HepG2 (cell line): ENCODE data around the gene METAP1D. TPM values are rescaled to one million over a fixed set of nuclear protein-coding genes. Genes with fewer than 3 reads are reported as not detected.

ENCODE experiments used
- ATAC-seq: fragments of 200-7000 bp; cut with Tn5 transposase; 3 replicates; pipeline ENCODE4 v1.9.1; 2020; ENCODE audit warnings: mild to moderate bottlenecking, moderate library complexity
- BruUV-seq: library from RNA; stranded (reverse); fragments of 400-500 nt; replicated peaks from 2 replicates; lab custom pipeline; 2021; lab: Mats Ljungman, UMichigan
- CTCF ChIA-PET: fragments of 300-600 bp; formaldehyde crosslinking; extraction: SDS; loops from one replicate; lab custom pipeline; 2021; ENCODE audit warnings: low total read pairs, inconsistent platforms, low intra/inter-chr PET ratio; lab: Yijun Ruan, JAX
- POLR2A ChIA-PET: fragments of 350-600 bp; sonication (Branson Sonifier 250); formaldehyde crosslinking; loops from one replicate; lab custom pipeline; 2020; ENCODE audit warnings: antibody characterized with exemption, inconsistent platforms; lab: Yijun Ruan, JAX
- DNase-seq: peaks from one replicate; pipeline ENCODE4 v3.0.0-alpha.2; 2015; ENCODE audit warnings: low spot score
- FAIRE-seq: peaks from 3 replicates; lab custom pipeline; 2011; peaks lifted over from hg19 to GRCh38; lab: Jason Lieb, UNC
- H2AFZ ChIP-seq: one replicate; pipeline ENCODE4 v1.6.1; 2011; ENCODE audit warnings: low read length, inconsistent platforms
- H3K27ac ChIP-seq: fragments of 300-600 bp; 3 replicates; pipeline ENCODE4 v1.8.0; 2011; ENCODE audit warnings: mixed run types, mild to moderate bottlenecking, mixed read lengths, low read length, inconsistent platforms; ENCODE audit not compliant: insufficient read depth; ENCODE audit errors: extremely low read length
- H3K27me3 ChIP-seq, 2 experiments: fragments of 200-600 bp in 1 of 2; 2 replicates in 1 of 2; 3 replicates in 1 of 2; pipeline versions ENCODE4 v1.6.0 to v1.8.0; 2011; ENCODE audit warnings: low read length in 2 of 2, mild to moderate bottlenecking in 2 of 2, moderate library complexity in 2 of 2, inconsistent platforms in 1 of 2; ENCODE audit not compliant: insufficient read depth in 2 of 2, control insufficient read depth in 1 of 2
- H3K36me3 ChIP-seq, 2 experiments: fragments of 200-600 bp in 1 of 2; replicated peaks in 1 of 2; 2 replicates in 1 of 2; 3 replicates in 1 of 2; pipeline versions ENCODE4 v1.5.1 to v1.8.0; 2011; ENCODE audit warnings: low read length in 2 of 2, inconsistent platforms in 1 of 2; ENCODE audit not compliant: insufficient read depth in 2 of 2, control insufficient read depth in 1 of 2
- H3K4me1 ChIP-seq: 2 replicates; pipeline ENCODE4 v1.5.1; 2012; ENCODE audit warnings: low read length, inconsistent platforms; ENCODE audit not compliant: insufficient read depth
- H3K4me2 ChIP-seq: 2 replicates; pipeline ENCODE4 v1.6.0; 2011; ENCODE audit warnings: low read depth, low read length, inconsistent platforms
- H3K4me3 ChIP-seq, 3 experiments: fragments of 200-600 bp in 1 of 3; sonication (generic), shearing (Covaris generic) in 1 of 3; replicated peaks in 1 of 3; 2 replicates each; pipeline ENCODE4 v1.5.1; 2011 to 2016; ENCODE audit warnings: low read length in 3 of 3, inconsistent platforms in 2 of 3, low read depth in 2 of 3, mild to moderate bottlenecking in 2 of 3, control low read depth in 1 of 3, mixed read lengths in 1 of 3; ENCODE audit not compliant: insufficient read depth in 1 of 3
- H3K79me2 ChIP-seq: one replicate; pipeline ENCODE4 v1.6.1; 2011; ENCODE audit warnings: low read length, inconsistent platforms; ENCODE audit not compliant: insufficient read depth
- H3K9ac ChIP-seq: 2 replicates; pipeline ENCODE4 v1.6.0; 2011; ENCODE audit warnings: mild to moderate bottlenecking, low read depth, low read length, inconsistent platforms; ENCODE audit not compliant: insufficient read depth
- H3K9me3 ChIP-seq: 2 replicates; pipeline ENCODE4 v1.5.1; 2012; ENCODE audit warnings: mild to moderate bottlenecking, low read length
- H4K20me1 ChIP-seq: 2 replicates; pipeline ENCODE4 v1.6.0; 2011; ENCODE audit warnings: inconsistent platforms, mild to moderate bottlenecking, low read length, moderate library complexity; ENCODE audit not compliant: insufficient read depth
- MIER2 ChIP-seq: IDR thresholded peaks from 2 replicates; pipeline ENCODE4 v1.6.1; 2016; ENCODE audit warnings: missing biosample characterization, missing genetic modification reagents
- PRPF4 ChIP-seq: fragments of 200-400 bp; formaldehyde crosslinking; IDR thresholded peaks from 2 replicates; pipeline ENCODE4 v1.6.1; 2016; ENCODE audit warnings: low read length, low read depth; ENCODE audit not compliant: poor library complexity, severe bottlenecking
- SETDB1 ChIP-seq: sonication (generic); formaldehyde crosslinking; IDR thresholded peaks from 2 replicates; pipeline ENCODE4 v1.5.1; 2020; ENCODE audit warnings: missing genetic modification reagents, mild to moderate bottlenecking, borderline replicate concordance
- SP4 ChIP-seq: sonication (generic); formaldehyde crosslinking; IDR thresholded peaks from 2 replicates; pipeline ENCODE4 v1.8.1; 2023; ENCODE audit warnings: mild to moderate bottlenecking, missing genetic modification reagents
- ZBTB38 ChIP-seq: sonication (generic); formaldehyde crosslinking; IDR thresholded peaks from 2 replicates; pipeline ENCODE4 v1.5.1; 2020; ENCODE audit warnings: mild to moderate bottlenecking, missing genetic modification reagents
- ZC3H4 ChIP-seq: sonication (generic); formaldehyde crosslinking; IDR thresholded peaks from 2 replicates; pipeline ENCODE4 v1.4.0; 2020; ENCODE audit warnings: missing genetic modification reagents, borderline replicate concordance
- ZEB1 ChIP-seq: IDR thresholded peaks from 2 replicates; pipeline ENCODE4 v1.6.1; 2012; ENCODE audit warnings: mild to moderate bottlenecking, low read depth, inconsistent platforms; ENCODE audit not compliant: insufficient replicate concordance
- ZNF605 ChIP-seq: sonication (generic); formaldehyde crosslinking; IDR thresholded peaks from 2 replicates; pipeline ENCODE4 v1.8.0; 2022; ENCODE audit warnings: mild to moderate bottlenecking, missing genetic modification reagents
- ZNF703 ChIP-seq: sonication (generic); formaldehyde crosslinking; IDR thresholded peaks from 2 replicates; pipeline ENCODE4 v1.5.1; 2020; ENCODE audit warnings: missing genetic modification reagents, mild to moderate bottlenecking, moderate library complexity, borderline replicate concordance
- ZNF704 ChIP-seq: sonication (generic); formaldehyde crosslinking; IDR thresholded peaks from 2 replicates; pipeline ENCODE4 v1.8.1; 2023; ENCODE audit warnings: mild to moderate bottlenecking, inconsistent platforms, moderate library complexity, missing genetic modification reagents, borderline replicate concordance
- ZNF749 ChIP-seq: sonication (generic); formaldehyde crosslinking; IDR thresholded peaks from 2 replicates; pipeline ENCODE4 v1.8.0; 2022; ENCODE audit warnings: mild to moderate bottlenecking, missing genetic modification reagents, moderate library complexity, borderline replicate concordance
- ZNF780A ChIP-seq: sonication (generic); formaldehyde crosslinking; IDR thresholded peaks from 2 replicates; pipeline ENCODE4 v1.8.0; 2022; ENCODE audit warnings: mild to moderate bottlenecking, missing genetic modification reagents, moderate library complexity
- WGBS: methylation state at CpG from one replicate; pipeline ENCODE4 v1.1.6; 2017; ENCODE audit warnings: low lambda C conversion rate; 5-methylcytosine and 5-hydroxymethylcytosine counted together
- in situ Hi-C: cut with HindIII; loops from 2 replicates; pipeline ENCODE4 v1.10.0; 2017; ENCODE audit warnings: low pct_unique_long_range_greater_than_20kb; ENCODE audit not compliant: extremely low pct_ligation_motif_present
- intact Hi-C: fragments of 100-400 bp; cut with micrococcal nuclease; formaldehyde crosslinking; loops from one replicate; pipeline ENCODE4 v1.10.0; 2022; ENCODE audit not compliant: unreplicated experiment
- polyA plus RNA-seq, 8 experiments: library from polyadenylated mRNA; depleted of rRNA in 3 of 8; stranded (reverse) in 7 of 8; unstranded in 1 of 8; fragments of >200 nt; fragmentation: Illumina TruSeq in 4 of 8; extraction: Trizol in 4 of 8; gene quantifications; 2 replicates each; pipeline versions ENCODE4 v1.2.1 to v1.2.3, GENCODE V29; 2011 to 2016; ENCODE audit warnings: low read depth in 4 of 8, missing spikeins in 1 of 8, mixed read lengths in 1 of 8; ENCODE audit not compliant: insufficient read depth in 1 of 8
- total RNA-seq, 5 experiments: library from RNA; depleted of rRNA; stranded (reverse); fragments of >200 nt; fragmentation: Illumina TruSeq; extraction: Trizol; gene quantifications; 2 replicates each; pipeline ENCODE4 v1.2.3, GENCODE V29; 2016; ENCODE audit warnings: low read depth in 1 of 5

The METAP1D gene
- total and polyA plus RNA-seq, 2 of the 13 experiments (the other 11 are each of a cell fraction or from before 2014, with no cell fraction given) = 14.7 to 21.6 TPM

- no peak for TF ChIP-seq ZNF704
- TF ChIP-seq ZNF780A (CRISPR knock-in tag) = 0 out of 2 replicates have a peak, but pooled peaks have one; percentile 5
- TF ChIP-seq ZEB1 = peak; percentile 2
- 0 out of 2 replicates have a peak, but pooled peaks have one; percentile 0 for TF ChIP-seq ZNF703
- peak; percentile 3; the same call in 1 of the 2 replicates for TF ChIP-seq MIER2
- TF ChIP-seq ZNF605 (CRISPR knock-in tag) = peak; percentile 35; the same call in 1 of the 2 replicates
- TF ChIP-seq, all 625 proteins: peak for 7
Measured at GRCh38 chr2:171999161-171999560, 592 bp upstream of the METAP1D start (continued).

GRCh38 chr2:172000696-172001361 lies 1.1 kb downstream of the METAP1D start:
- in situ Hi-C loops (no loop called here), intact Hi-C loops (loop anchor here (10.0 kb wide), 1 partner anchor 54 kb away; no protein-coding TSS in a partner anchor)
- CTCF ChIA-PET = no interaction called here
- Histone ChIP-seq H3K79me2 (no peaks in the 10 kb centered on the region), H3K4me3 (peak overlapping the region; percentile 59 to 80 (median 66); a peak in 5 of 6 replicates), H3K27me3 (no peaks in the 10 kb centered on the region), H4K20me1 (no peaks in the 10 kb centered on the region), H3K27ac (peak overlapping the region; percentile 82), H3K9me3 (no peaks in the 10 kb centered on the region), H3K4me2 (peak overlapping the region; percentile 77), H3K4me1 (peaks cover 21% of the 10 kb centered on the region), H3K36me3 (0 out of 5 replicates have a peak, but pooled peaks cover 0 to 1% of the 10 kb centered on the region in 2 experiments), H2AFZ (peak overlapping the region; percentile 90), H3K9ac (peak overlapping the region; percentile 81)
- POLR2A ChIA-PET = interaction anchor here (0.6 to 1.3 kb wide), 5 partner anchors 11 to 314 kb away, joined by 3 to 6 read pairs (median 3); partner anchors contain the start of genes DLX2 and DYNC1I2
- BruUV-seq = no TSS peak
- DNase-seq (no peak), FAIRE-seq (no peak), ATAC-seq (no peak)
- 94% methylated on average over 13 of the region's 13 CpGs for WGBS
- peak; percentile 89 for TF ChIP-seq PRPF4
- 0 out of 2 replicates have a peak, but pooled peaks have one; percentile 26 for TF ChIP-seq ZC3H4 (CRISPR knock-in tag)
- TF ChIP-seq ZBTB38 = peak; percentile 92
- 0 out of 2 replicates have a peak, but pooled peaks have one; percentile 13 for TF ChIP-seq ZNF749 (CRISPR knock-in tag)
- no peak for TF ChIP-seq SP4 (CRISPR knock-in tag)
- TF ChIP-seq SETDB1 (CRISPR knock-in tag) = no peak
